Stimulated activated CD8-positive, alpha-beta memory T cell treated with anti-CD3 and anti-CD28 coated beads, Interleukin-2, amount 100 ng/mL, for 48 hours (primary cell): ENCODE measurements around the gene OXSR1.
"Not testable (repeated sequence)": the region's sequence is repeated elsewhere in the genome, so short reads cannot be mapped to it uniquely, and the experiment has no call there.

Experiments
- DNase-seq, 2 donors: peaks; one replicate each; pipeline ENCODE4 v3.0.0-alpha.2; 2020; ENCODE audit warnings: low read depth in 2 of 2

OXSR1 gene

DNA sequence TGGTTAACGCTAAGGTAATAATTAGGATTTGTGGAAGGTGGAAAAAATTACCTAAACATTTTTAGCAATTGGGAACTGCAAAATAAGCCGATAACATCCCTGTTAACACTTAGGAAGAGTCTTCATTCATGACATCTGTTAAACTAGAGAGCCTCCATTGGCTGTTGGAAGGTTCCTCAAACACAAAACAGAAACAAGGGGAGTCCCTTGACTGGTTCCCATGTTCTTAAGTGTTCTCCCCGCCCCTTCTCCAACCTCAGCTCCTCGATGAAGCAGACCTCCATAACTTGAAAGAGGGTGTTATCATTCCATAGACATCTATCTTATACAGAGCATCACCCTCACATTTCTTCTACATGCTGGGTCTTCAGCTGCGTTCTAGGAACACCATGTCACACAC lies 102.8 kb downstream of the OXSR1 start:
- DNase-seq: no peak

DNA sequence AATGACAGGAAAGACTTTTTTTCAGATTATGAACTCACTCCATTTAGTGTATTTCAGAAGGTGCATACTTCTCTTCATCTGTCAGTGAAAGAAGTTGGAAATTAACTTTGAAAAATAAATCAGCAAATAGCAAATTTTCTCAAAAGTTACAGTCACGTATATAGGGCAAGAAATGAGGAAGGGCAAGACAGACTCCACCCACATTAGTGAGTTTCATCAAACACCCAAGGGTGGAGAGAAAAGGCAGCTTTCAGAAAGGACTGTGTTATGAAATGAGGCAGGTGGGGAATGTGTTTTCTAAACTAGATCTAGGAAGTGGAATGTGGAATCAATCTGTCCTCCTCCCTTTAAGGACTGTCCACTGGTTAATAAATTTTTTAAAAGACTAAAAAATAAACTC lies 103.2 kb downstream of the OXSR1 start:
- DNase-seq: no peak

DNA sequence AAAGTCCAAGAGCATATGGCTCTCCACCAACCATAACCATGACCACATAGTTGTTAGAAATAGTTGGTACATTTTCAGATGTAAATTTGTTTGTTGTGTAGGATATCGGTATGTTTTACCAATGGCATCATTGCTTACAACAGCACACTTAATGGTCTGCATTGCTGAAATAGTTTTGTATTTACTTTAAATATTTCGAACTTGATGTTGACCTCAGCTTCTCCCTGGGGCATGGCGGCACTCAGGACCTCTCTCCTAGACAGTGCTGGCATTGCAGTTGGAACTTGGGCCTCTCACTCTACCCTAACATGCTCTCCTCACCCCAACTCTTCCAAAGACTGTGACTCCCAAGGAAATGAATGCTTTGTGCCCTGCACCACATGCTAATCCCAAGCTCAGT lies 105.3 kb downstream of the OXSR1 start:
- no peak for DNase-seq

DNA sequence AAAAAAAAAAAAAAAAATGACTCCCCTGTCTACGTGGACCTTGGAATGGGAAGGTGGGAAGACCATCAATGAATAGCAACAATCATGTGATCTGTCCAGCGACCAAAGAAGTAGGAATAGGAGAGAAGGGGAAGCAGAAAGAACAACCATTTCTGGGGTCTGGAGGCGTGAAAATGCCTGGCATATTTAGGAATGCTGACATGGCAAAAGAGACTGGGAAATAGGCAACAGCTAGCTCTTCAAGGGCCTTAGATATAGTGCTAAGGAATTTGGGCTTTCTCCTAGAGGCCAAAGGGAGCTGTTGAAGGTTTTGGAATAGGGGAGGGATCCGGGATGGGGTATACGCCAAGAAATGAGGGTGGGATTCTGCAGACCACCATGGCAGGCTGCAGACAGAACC lies 106.2 kb downstream of the OXSR1 start:
- no peak for DNase-seq

- DNase-seq: no peak
These were observed 109.7 kb downstream of the OXSR1 start for GRCh38 chr3:38274864-38275649.

GRCh38 chr3:38275658-38276057 lies 110.3 kb downstream of the OXSR1 start:
- no peak for DNase-seq

DNA sequence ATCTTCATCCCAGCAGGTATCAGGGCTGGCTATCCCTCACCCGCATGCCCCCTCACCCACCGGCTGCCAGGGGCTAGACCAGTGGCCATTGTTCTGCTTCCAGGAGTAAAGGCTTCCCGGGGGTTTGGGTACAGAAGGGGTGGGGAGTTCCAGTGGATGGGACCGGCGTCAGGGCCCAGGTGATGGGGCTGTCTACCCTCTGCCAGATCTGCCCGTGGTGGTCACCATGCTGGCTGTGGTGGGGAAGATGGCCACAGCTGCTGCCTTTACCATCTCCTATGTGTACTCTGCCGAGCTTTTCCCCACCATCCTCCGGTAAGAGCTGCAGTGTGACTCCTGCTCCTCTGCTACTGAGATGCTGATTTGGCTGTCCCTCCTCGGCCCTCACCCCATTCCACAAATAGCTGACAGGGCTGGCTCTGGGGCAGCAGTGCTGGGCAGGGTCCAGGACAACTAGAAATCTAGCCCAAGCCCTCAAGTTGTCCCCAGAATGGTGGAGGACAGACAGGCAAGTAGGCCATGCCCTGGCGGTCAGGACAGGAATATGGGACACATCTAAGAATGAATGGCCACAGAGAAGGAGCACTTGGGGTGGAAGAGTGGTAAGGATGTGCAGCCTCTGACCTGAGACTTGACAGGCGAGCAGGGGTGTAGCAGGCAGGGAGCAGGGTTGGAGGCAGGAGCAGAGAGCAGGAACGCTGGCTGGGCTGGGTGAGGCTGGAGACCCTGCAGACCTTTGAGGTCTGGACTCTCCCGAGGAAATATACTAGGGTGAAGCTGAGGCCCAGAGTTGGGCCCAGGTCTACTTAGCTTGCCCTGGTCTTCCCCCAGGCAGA lies 111.0 kb downstream of the OXSR1 start:
- no peak for DNase-seq

DNA sequence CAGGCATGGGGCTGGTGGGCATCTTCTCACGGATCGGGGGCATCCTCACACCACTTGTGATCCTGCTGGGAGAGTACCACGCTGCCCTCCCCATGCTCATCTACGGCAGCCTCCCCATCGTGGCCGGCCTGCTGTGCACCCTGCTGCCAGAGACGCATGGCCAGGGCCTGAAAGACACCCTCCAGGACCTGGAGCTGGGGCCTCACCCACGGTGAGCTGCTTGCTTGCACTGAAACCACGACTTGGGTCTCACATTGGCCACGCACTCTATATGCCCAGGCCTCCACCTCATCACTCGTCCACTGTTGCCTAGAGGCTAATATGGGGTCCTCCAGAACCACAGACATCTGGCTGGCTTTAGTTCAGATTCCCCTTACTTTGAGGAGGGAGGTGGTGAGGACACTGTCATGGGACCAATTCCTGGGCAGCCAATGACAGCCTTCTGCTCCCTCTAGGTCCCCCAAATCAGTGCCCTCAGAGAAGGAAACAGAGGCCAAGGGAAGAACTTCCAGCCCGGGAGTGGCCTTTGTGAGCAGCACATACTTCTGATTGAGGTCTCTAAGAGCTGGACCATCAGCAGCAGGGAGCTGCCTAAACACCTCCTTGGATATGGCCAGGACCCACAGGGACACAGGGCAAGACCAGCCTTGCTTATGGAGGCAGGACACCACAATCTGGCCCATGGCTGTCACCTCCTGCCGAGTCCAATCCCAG lies 111.7 kb downstream of the OXSR1 start:
- no peak for DNase-seq

DNA sequence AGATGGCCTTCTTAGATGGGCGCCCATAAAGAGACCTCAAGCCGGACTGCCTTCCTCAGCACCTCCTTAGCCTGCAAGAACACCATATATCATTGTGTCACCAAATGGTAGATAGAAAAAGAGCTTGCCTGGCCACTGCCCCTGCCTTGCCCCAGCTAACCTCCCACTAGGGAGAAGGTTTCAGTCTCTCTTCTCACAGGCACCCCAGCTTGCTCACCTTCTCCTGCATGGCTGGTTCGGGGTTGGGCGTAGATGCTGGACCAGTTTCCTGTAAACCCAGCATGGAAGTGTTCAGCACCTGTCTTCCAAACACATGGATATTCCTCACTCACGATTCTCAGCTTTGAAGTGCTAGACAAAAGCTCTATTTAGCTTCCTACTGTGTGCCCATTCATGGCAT lies 113.5 kb downstream of the OXSR1 start:
- DNase-seq: no peak

DNA sequence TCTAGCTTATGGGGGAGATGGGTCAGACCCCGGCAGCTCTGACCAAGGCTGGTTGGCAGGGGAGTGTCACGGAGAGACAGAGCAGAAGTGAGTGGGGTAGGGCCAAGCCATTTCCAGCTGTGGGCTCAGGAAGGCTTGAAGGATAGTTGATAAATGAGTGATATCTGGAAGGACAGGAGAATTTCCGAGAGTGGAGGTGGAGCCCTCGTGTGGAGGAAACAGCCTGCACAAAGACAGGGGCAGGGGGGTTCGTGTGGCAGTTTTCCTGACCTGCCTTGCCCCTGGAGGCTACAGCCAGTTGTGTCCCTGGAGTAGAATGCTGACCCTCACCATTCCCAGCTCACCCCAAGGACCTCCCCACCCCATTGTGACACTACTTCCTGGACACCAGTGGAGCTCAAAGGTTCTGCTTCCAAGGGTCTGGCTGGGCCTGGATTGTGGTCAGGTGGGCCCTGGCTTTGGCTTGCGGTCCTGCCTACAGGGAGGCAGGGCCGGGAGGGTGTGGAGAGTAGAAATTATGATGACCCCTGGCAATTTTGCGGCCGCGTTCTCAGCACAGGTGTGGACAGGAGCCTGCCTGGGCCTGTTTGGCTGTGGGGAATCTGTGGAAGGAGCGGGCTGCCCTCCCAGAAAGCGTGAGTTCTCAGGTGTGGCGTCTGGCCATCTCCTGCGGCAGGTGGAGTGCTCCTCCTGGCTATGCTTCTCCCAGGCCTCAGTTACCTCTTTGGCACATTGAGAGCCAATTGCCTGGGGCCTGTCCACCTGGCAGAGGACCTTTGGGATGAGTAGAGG lies 116.8 kb downstream of the OXSR1 start, which contains the start of gene SLC22A14:
Gene SLC22A14, plus strand, starts transcription at position 400 of the 792 bp plus-strand sequence. CDS start 23,733 bp downstream, outside the sequence.
- DNase-seq: no peak

DNA sequence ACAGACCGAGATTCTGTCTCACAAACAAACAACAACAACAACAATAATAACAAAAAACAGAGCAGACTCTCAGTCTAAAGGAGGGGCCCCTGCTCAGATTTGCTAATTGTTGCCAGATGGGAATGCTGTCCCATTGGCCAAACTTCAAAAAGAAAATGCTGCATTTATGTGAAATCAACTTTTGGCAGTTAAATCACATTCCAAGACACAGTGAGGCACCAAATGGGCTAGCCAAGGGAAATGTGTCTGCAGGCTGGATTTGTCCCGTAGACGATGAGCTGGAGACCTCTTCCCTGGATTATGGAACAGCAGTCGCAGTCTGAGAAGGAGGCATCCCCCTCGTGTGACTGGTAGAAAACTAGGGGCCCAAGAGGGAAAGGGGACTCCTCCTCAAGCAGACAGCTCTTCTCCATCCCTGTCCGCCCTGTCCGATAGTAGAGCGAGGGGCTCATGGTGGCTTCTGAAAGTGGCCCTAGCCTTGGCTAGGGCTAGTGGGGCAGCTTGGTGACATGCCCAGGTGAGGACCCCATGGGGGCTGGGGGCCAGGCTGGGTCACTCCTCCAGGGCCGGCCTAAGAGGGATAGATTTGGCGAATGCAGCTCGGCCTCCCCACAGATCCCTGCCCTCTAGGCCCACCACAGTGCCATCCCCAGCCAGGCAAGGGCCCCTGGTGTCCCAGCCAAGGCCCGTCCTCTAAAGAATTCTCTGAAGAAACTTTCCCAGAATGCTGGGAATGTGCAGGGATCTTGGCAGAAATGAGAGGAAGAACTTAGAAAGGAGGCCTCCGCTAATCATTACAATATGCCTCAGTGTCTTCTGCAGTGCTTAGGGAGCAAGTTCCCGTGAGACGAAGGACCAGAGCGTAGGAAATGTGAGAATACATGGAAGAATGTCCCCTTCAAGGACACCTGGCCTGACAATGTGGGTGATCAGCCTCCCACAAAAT lies 118.7 kb downstream of the OXSR1 start:
- DNase-seq: no peak

- DNase-seq: no peak
These were observed 119.4 kb downstream of the OXSR1 start for GRCh38 chr3:38284756-38285150.

GRCh38 chr3:38289286-38290217 lies 124.2 kb downstream of the OXSR1 start:
- not testable (repeated sequence) for DNase-seq

DNA sequence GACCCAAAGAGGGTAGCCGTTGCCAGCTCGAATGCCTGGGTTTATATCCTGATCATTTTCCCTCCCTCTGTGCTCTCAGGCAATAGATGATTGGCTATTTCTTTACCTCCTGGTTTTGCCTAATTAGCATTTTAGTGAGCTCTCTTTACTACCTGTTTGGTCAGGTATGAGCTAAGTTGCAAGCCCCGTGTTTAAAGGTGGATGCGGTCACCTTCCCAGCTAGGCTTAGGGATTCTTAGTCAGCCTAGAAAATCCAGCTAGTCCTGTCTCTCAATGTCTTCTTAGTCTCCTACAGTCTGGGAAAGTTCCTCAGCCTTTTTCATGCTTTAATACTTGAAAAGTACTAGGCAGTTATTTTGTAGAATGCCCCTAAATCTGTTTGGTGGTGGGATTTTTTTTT lies 131.7 kb downstream of the OXSR1 start:
- not testable (repeated sequence) for DNase-seq

DNA sequence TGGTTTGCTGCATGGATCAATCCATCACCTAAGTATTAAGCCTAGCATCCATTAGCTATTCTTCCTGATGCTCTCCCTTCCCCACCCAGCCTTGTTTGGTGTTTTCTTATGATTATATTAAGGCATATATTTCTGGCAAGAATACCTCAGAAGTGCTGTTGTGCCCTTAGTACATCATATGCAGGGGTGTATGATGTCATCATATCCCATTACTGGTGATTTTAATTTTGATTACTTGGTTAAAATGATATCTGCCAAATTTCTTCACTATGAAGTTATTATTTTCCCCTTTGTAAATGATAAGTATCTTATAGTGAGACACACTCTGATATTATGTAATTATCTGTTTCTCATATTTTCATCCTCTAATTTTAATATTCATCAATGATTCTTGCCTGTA lies 132.2 kb downstream of the OXSR1 start:
- DNase-seq: no peak

DNA sequence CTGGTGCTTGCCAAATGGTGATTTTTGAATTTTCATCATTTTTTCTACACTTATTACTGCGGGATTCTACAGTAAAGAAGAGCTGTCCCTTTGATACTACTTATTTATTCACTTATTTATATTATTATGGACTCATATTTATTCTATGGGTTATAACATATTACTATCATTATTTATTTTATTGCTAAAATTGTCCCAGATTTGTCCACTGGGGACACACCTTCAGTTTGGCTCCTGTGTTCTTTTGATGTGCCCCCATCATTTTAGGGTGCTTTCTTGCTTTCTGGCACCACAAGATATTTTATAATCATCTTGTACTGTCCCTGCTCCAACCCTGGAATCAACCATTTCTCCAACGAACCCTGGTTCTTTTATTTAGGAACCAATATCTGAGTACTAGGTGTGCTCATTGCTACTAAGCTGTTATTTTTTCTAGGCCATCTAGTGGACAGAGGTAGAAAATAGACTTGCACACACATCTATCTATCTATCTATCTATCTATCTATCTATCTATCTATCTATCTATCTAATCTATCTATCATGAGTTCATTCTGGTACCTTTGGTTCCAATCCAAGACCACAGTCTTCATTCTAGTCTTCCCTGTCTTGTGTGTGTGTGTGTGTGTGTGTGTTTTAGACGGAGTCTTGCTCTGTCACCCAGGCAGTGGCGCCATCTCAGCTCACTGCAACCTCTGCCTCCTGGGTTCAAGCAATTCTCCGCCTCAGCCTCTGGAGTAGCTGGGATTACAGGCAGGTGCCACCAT lies 132.8 kb downstream of the OXSR1 start:
- DNase-seq: no peak
